WERI-Rb-1 (cell line): Measurements from ENCODE around the gene COX6A1.

Source experiments
- DNase-seq: peaks from one replicate; pipeline ENCODE4 v3.0.0-alpha.2; 2020
- H3K27ac ChIP-seq: fragments of 250-450 bp; sonication (Bioruptor Pico); 2 replicates; pipeline ENCODE4 v1.5.1; 2020; ENCODE audit warnings: mild to moderate bottlenecking, moderate library complexity
- H3K27me3 ChIP-seq: fragments of 250-450 bp; sonication (Bioruptor Pico); 2 replicates; pipeline ENCODE4 v1.5.1; 2021; ENCODE audit warnings: mild to moderate bottlenecking, low read depth, moderate library complexity; ENCODE audit not compliant: insufficient read depth, severe bottlenecking
- H3K36me3 ChIP-seq: fragments of 250-450 bp; sonication (Bioruptor Pico); 2 replicates; pipeline ENCODE4 v1.5.1; 2020; ENCODE audit warnings: mild to moderate bottlenecking, moderate library complexity
- H3K4me3 ChIP-seq: 2 replicates; pipeline ENCODE4 v1.5.1; 2011; ENCODE audit warnings: low read depth, mild to moderate bottlenecking, control low read depth, low read length
- H3K9me3 ChIP-seq: fragments of 250-450 bp; sonication (Bioruptor Pico); 2 replicates; pipeline ENCODE4 v1.5.1; 2021; ENCODE audit warnings: mild to moderate bottlenecking, moderate library complexity; ENCODE audit not compliant: severe bottlenecking
- CTCF ChIP-seq: IDR thresholded peaks from 2 replicates; pipeline ENCODE4 v1.5.1; 2011; ENCODE audit warnings: low read depth, mild to moderate bottlenecking, control low read depth, inconsistent platforms, low read length

The COX6A1 gene

DNA sequence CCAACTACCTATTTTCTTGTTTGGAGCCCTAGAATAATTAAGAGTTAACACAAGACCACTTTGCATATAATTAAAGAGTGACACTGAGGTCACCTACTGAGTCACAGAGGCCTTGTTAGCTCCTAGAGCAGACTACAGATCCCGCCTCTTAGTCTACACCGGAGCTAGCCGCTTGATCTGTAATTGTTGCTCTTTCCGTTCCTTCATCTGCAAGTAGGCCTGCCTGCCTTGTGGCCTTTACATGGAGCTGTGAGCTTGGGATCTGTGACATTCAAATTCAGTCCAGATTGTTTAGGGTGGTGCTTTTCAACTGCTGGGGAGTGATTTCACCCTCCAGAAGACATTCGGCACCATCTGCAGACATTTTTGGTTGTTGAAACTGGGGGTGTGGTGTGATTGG lies 52.4 kb downstream of the COX6A1 start:
- no peaks in the 10 kb centered on the region for H3K27me3 ChIP-seq
- no peak for TF ChIP-seq CTCF
- H3K36me3 ChIP-seq, result peaks cover 16% of the 10 kb centered on the region
- no peaks in the 10 kb centered on the region for H3K9me3 ChIP-seq
- DNase-seq, result no peak
- no peak overlapping the region for H3K27ac ChIP-seq
- no peak overlapping the region for H3K4me3 ChIP-seq
